ENCODE results near the gene PSAP.

- TF ChIP-seq JUN (CRISPR knock-in tag; IDR thresholded peaks at IDR 0.05), result no peak
- no peak for TF ChIP-seq STAT6 (CRISPR knock-in tag; conservative IDR thresholded peaks at IDR 0.05; ENCODE audit: low read depth)
- TF ChIP-seq, protein P1, sequence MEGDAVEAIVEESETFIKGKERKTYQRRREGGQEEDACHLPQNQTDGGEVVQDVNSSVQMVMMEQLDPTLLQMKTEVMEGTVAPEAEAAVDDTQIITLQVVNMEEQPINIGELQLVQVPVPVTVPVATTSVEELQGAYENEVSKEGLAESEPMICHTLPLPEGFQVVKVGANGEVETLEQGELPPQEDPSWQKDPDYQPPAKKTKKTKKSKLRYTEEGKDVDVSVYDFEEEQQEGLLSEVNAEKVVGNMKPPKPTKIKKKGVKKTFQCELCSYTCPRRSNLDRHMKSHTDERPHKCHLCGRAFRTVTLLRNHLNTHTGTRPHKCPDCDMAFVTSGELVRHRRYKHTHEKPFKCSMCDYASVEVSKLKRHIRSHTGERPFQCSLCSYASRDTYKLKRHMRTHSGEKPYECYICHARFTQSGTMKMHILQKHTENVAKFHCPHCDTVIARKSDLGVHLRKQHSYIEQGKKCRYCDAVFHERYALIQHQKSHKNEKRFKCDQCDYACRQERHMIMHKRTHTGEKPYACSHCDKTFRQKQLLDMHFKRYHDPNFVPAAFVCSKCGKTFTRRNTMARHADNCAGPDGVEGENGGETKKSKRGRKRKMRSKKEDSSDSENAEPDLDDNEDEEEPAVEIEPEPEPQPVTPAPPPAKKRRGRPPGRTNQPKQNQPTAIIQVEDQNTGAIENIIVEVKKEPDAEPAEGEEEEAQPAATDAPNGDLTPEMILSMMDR (IDR thresholded peaks at IDR 0.05), result peak; percentile 53
- no peak for TF ChIP-seq PRRX2 (CRISPR knock-in tag; IDR thresholded peaks at IDR 0.05)
- no peak for TF ChIP-seq E2F1 (CRISPR knock-in tag; IDR thresholded peaks at IDR 0.05)
- TF ChIP-seq ZNF671 (CRISPR knock-in tag; IDR thresholded peaks at IDR 0.05), result no peak
- no peak for TF ChIP-seq ATF2 (CRISPR knock-in tag; IDR thresholded peaks at IDR 0.05; ENCODE audit: borderline replicate concordance, low read depth)
- TF ChIP-seq, protein P2, sequence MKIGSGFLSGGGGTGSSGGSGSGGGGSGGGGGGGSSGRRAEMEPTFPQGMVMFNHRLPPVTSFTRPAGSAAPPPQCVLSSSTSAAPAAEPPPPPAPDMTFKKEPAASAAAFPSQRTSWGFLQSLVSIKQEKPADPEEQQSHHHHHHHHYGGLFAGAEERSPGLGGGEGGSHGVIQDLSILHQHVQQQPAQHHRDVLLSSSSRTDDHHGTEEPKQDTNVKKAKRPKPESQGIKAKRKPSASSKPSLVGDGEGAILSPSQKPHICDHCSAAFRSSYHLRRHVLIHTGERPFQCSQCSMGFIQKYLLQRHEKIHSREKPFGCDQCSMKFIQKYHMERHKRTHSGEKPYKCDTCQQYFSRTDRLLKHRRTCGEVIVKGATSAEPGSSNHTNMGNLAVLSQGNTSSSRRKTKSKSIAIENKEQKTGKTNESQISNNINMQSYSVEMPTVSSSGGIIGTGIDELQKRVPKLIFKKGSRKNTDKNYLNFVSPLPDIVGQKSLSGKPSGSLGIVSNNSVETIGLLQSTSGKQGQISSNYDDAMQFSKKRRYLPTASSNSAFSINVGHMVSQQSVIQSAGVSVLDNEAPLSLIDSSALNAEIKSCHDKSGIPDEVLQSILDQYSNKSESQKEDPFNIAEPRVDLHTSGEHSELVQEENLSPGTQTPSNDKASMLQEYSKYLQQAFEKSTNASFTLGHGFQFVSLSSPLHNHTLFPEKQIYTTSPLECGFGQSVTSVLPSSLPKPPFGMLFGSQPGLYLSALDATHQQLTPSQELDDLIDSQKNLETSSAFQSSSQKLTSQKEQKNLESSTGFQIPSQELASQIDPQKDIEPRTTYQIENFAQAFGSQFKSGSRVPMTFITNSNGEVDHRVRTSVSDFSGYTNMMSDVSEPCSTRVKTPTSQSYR (CRISPR knock-in tag; IDR thresholded peaks at IDR 0.05), result no peak
Observed at GRCh38 chr10:71812016-71812912, 38.8 kb downstream of the PSAP start.
